Neural progenitor cell (in vitro differentiated cells): Measurements from ENCODE around the gene CLEC5A. TPM values are rescaled to one million over a fixed set of nuclear protein-coding genes. Genes with fewer than 3 reads are reported as not detected.

ENCODE experiments used
- DNase-seq: peaks from one replicate; pipeline ENCODE4 v3.0.0-alpha.2; 2016; ENCODE audit warnings: low spot score
- H2AFZ ChIP-seq: fragments of 200-600 bp; sonication (generic); replicated peaks from 2 replicates; pipeline ENCODE4 v1.6.1; 2016; ENCODE audit warnings: antibody characterized with exemption
- H3F3A ChIP-seq: fragments of 200-600 bp; sonication (generic); 2 replicates; pipeline ENCODE4 v1.6.1; 2016; ENCODE audit warnings: antibody characterized with exemption, low read depth
- H3K27ac ChIP-seq: fragments of 200-600 bp; sonication (generic); 2 replicates; pipeline ENCODE4 v1.5.1; 2016; ENCODE audit warnings: mild to moderate bottlenecking
- H3K27me3 ChIP-seq: fragments of 200-600 bp; sonication (generic); 2 replicates; pipeline ENCODE4 v1.6.1; 2016; ENCODE audit warnings: mild to moderate bottlenecking, moderate library complexity
- H3K36me3 ChIP-seq: fragments of 200-600 bp; sonication (generic); 2 replicates; pipeline ENCODE4 v1.5.1; 2016
- H3K4me1 ChIP-seq: fragments of 200-600 bp; sonication (generic); 2 replicates; pipeline ENCODE4 v1.6.1; 2016; ENCODE audit warnings: mixed run types
- H3K4me2 ChIP-seq: fragments of 200-600 bp; sonication (generic); 2 replicates; pipeline ENCODE4 v1.6.1; 2016
- H3K4me3 ChIP-seq: fragments of 200-600 bp; sonication (generic); 2 replicates; pipeline ENCODE4 v1.5.1; 2016
- H3K79me2 ChIP-seq: fragments of 200-600 bp; sonication (generic); 2 replicates; pipeline ENCODE4 v1.6.1; 2016; ENCODE audit warnings: low read depth
- H3K9ac ChIP-seq: fragments of 200-600 bp; sonication (generic); 2 replicates; pipeline ENCODE4 v1.6.1; 2016
- H3K9me3 ChIP-seq: fragments of 200-600 bp; sonication (generic); 2 replicates; pipeline ENCODE4 v1.5.1; 2016; ENCODE audit warnings: low read depth
- H4K20me1 ChIP-seq: fragments of 200-600 bp; sonication (generic); 2 replicates; pipeline ENCODE4 v1.6.1; 2016; ENCODE audit warnings: low read depth
- H3K27ac Mint-ChIP-seq: 3 replicates; pipeline ENCODE4 v1.8.0; 2021; ENCODE audit warnings: mixed read lengths
- H3K27me3 Mint-ChIP-seq: 2 replicates; pipeline ENCODE4 v1.8.0; 2022; ENCODE audit warnings: low read depth, mild to moderate bottlenecking, inconsistent platforms, moderate library complexity, mixed read lengths; ENCODE audit not compliant: insufficient read depth
- H3K36me3 Mint-ChIP-seq: 3 replicates; pipeline ENCODE4 v1.8.0; 2021; ENCODE audit warnings: mixed read lengths
- H3K4me1 Mint-ChIP-seq: 3 replicates; pipeline ENCODE4 v1.8.0; 2021; ENCODE audit warnings: mixed read lengths
- H3K4me3 Mint-ChIP-seq: 3 replicates; pipeline ENCODE4 v1.8.0; 2021; ENCODE audit warnings: mild to moderate bottlenecking, moderate library complexity, mixed read lengths
- H3K9me3 Mint-ChIP-seq: 3 replicates; pipeline ENCODE4 v1.8.0; 2020; ENCODE audit warnings: mixed read lengths
- CTCF ChIP-seq: fragments of 200-600 bp; sonication (generic); IDR thresholded peaks from 2 replicates; pipeline ENCODE4 v1.5.1; 2017; ENCODE audit warnings: antibody characterized with exemption, mild to moderate bottlenecking
- EZH2 ChIP-seq: fragments of 200-600 bp; sonication (generic); IDR thresholded peaks from 2 replicates; pipeline ENCODE4 v1.6.1; 2017; ENCODE audit warnings: antibody characterized with exemption, mild to moderate bottlenecking, moderate library complexity
- EZH2phosphoT487 ChIP-seq: fragments of 200-600 bp; sonication (generic); IDR thresholded peaks from 2 replicates; pipeline ENCODE4 v1.6.1; 2017; ENCODE audit warnings: antibody characterized with exemption
- total RNA-seq: library from RNA; depleted of rRNA; stranded (reverse); fragments of >200 nt; gene quantifications from 2 replicates; pipeline ENCODE4 v1.2.3, GENCODE V29; 2015; ENCODE audit warnings: low replicate concordance

The CLEC5A gene
- total RNA-seq, 1 donor from 2014 or later, result not detected

- Histone ChIP-seq H2AFZ (peak overlapping the region; percentile 78), H4K20me1 (no peaks in the 10 kb centered on the region), H3K27me3 (no peaks in the 10 kb centered on the region), H3K4me3 (no peak overlapping the region), H3K27ac (no peak overlapping the region), H3K9me3 (no peaks in the 10 kb centered on the region), H3K4me1 (no peaks in the 10 kb centered on the region), H3K79me2 (no peaks in the 10 kb centered on the region), H3F3A (no peaks in the 10 kb centered on the region), H3K4me2 (no peak overlapping the region), H3K36me3 (no peaks in the 10 kb centered on the region), H3K9ac (no peak overlapping the region)
- TF ChIP-seq EZH2, result no peak
- TF ChIP-seq EZH2phosphoT487, result no peak
- no peak for TF ChIP-seq CTCF
- peaks cover 3% of the 10 kb centered on the region for H3K9me3 Mint-ChIP-seq
- H3K27me3 Mint-ChIP-seq, result no peaks in the 10 kb centered on the region
- no peaks in the 10 kb centered on the region for H3K36me3 Mint-ChIP-seq
- H3K4me3 Mint-ChIP-seq, result no peak overlapping the region
- no peak for DNase-seq
- peak overlapping the region; percentile 72 for H3K27ac Mint-ChIP-seq
- peaks cover 5% of the 10 kb centered on the region for H3K4me1 Mint-ChIP-seq
Observed at GRCh38 chr7:141930211-141930610, 16.6 kb downstream of the CLEC5A start.

DNA sequence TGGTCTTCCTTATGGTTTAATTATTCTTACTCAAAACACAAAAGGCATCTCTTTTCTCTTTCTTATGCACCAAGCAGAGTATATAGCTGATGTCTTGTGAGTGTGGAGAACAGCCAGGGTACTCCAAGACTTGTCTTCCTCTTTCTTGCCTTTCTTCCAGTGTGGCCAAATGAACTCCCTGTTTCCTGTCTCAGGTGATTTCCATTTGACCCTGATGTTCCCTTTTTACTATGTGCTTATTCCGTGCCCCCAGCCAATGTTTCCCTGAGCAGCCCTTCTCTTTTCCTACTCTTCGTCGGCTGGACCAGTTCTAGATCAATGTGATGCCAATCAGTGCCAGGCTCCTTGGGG, 18.0 kb downstream of the CLEC5A start:
- H3K4me1 ChIP-seq, result no peaks in the 10 kb centered on the region
- Mint-ChIP-seq H3K27ac (no peak overlapping the region), H3K4me3 (no peak overlapping the region), H3K9me3 (peaks cover 3% of the 10 kb centered on the region), H3K4me1 (peaks cover 5% of the 10 kb centered on the region), H3K27me3 (no peaks in the 10 kb centered on the region), H3K36me3 (no peaks in the 10 kb centered on the region)
- no peak overlapping the region for H3K4me2 ChIP-seq
- H3K4me3 ChIP-seq, result no peak overlapping the region
- DNase-seq, result no peak
- H3K27ac ChIP-seq, result no peak overlapping the region
- H3K36me3 ChIP-seq, result no peaks in the 10 kb centered on the region
- no peaks in the 10 kb centered on the region for H3F3A ChIP-seq
- no peak overlapping the region for H3K9ac ChIP-seq
- H2AFZ ChIP-seq, result no peak overlapping the region
- no peaks in the 10 kb centered on the region for H3K27me3 ChIP-seq
- H3K79me2 ChIP-seq, result no peaks in the 10 kb centered on the region
- TF ChIP-seq CTCF, result no peak
- no peak for TF ChIP-seq EZH2phosphoT487
- TF ChIP-seq EZH2, result no peak
- H4K20me1 ChIP-seq, result no peaks in the 10 kb centered on the region
- no peaks in the 10 kb centered on the region for H3K9me3 ChIP-seq

DNA sequence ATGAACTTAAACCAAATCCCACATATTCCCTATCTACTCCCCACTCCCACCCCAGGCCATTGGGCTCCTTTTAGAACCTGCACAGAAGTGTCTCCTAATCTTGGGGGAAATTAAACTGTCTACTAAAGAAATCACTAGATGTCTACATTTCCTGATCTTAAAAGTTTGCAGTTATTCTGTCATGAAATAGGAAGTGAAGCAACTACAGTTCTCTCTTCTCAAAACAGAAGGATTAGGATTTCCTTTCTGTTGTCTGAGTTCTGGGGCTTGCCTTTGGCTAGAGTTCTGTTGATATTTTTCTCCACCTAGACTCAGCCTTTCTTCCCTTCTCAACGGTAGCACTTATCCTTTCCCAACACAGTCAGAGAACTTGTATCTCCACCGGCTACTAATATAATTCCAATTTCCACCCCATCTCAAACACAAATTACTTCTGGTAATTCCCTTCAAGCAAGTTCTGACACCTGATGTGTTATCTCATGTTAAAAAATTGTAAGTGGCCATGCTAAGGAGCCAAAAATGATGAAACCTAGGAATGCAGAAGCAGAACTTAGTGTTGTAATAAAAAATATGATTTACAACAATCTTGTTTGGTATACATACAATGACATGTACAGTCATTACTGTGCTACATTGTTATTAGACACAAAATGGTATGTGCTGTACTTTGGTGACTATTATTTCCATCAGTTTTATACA, 18.5 kb downstream of the CLEC5A start:
- no peak overlapping the region for H3K4me2 ChIP-seq
- Mint-ChIP-seq H3K9me3 (peaks cover 3% of the 10 kb centered on the region), H3K36me3 (no peaks in the 10 kb centered on the region), H3K27me3 (no peaks in the 10 kb centered on the region), H3K27ac (no peak overlapping the region), H3K4me3 (no peak overlapping the region), H3K4me1 (peaks cover 5% of the 10 kb centered on the region)
- H3K27me3 ChIP-seq, result no peaks in the 10 kb centered on the region
- no peak for TF ChIP-seq EZH2phosphoT487
- TF ChIP-seq CTCF, result no peak
- TF ChIP-seq EZH2, result no peak
- H3K27ac ChIP-seq, result no peak overlapping the region
- no peaks in the 10 kb centered on the region for H4K20me1 ChIP-seq
- H3K9me3 ChIP-seq, result no peaks in the 10 kb centered on the region
- no peaks in the 10 kb centered on the region for H3K4me1 ChIP-seq
- no peak overlapping the region for H3K9ac ChIP-seq
- H2AFZ ChIP-seq, result no peak overlapping the region
- H3K79me2 ChIP-seq, result no peaks in the 10 kb centered on the region
- DNase-seq, result no peak
- H3F3A ChIP-seq, result no peaks in the 10 kb centered on the region
- no peak overlapping the region for H3K4me3 ChIP-seq
- no peaks in the 10 kb centered on the region for H3K36me3 ChIP-seq
